ENCODE data around the gene TUBA4A. TPM values are rescaled to one million over a fixed set of nuclear protein-coding genes. Genes with fewer than 3 reads are reported as not detected.

The TUBA4A gene
- total RNA-seq, 1 experiment from 2014 or later, result 197 TPM

DNA sequence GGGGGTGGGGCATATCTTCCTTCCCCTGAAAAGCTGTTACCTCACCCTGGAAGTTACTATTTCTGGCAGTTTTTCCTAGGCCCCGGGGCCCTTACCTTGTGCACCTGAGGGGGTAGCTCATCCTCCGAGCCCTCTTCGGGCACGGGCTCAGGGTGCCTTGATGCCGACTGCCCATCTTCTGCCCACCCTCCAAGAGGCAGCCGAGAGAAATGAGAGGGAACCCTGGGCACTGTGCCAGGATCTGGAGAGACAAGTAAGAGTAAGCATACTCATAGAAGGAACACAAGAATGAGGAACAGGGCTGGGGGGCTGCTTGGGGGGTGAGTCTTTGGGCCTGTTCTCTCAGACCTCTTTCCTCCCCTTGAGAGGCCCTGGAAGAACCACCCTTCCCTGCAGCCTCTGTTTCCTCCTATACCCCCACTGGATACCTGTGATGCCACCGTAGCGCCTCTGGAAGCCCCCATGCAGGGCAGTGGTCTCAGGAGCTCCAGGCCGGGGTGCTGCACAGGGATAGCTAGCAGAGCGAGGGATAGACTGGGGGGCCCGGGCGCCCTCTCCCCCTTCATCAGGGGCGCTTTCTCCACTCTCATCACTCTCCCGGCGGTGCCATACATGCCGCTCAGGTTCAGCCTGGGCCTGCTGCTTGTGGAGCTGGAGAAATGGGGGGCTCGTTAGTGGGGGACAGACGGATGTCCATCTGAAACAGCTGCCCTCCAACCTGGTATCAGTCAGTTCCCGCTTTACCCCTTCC, 32.9 kb downstream of the TUBA4A start:
- H3K36me3 ChIP-seq, result peaks cover 4% of the 10 kb centered on the region; the same call in 1 of the 2 replicates
- no peak for DNase-seq
- H3K4me1 ChIP-seq, result peaks cover 6% of the 10 kb centered on the region
- H3K27ac ChIP-seq, result no peak overlapping the region
- H3K27me3 ChIP-seq, result no peaks in the 10 kb centered on the region
- no peaks in the 10 kb centered on the region for H3K9me3 ChIP-seq (replicated peaks)
- H3K4me3 ChIP-seq, result no peak overlapping the region

DNA sequence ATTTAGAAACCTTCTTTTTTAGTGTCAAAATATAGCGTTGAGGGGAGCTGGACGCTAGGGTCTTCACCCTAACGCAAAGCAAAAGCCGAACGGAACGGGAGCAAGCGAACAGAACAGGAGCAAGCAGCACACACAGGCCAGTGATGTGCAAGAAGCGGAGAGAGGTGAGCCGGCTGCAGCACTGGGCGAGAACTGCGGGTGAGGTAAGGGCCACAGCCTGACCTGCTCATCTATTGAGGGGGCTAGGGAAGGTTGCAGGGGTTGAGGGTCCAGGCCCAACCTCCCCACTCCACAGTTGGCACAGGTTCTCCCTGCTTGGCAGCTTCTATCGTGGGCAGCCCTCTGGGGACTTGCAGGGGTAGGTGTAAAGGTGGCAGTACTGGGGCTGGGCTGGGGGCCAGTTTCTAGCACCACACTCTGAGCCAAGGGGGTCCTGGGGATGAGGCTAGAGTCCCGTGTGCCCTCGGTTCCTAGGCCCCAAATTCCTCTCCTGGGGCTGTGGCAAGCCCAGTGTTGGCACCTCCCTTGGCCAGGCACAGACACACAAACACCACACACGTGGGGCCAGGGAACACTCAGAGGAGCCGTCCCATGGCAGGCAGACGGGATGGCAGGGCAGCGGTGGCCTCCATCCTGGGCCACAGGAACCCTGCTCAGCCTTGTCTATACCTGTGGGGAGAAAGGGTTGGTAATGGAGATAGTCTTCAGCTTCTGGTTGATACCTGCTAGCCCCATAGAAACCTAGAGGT, 33.8 kb downstream of the TUBA4A start:
- peaks cover 6% of the 10 kb centered on the region for H3K4me1 ChIP-seq
- H3K9me3 ChIP-seq (replicated peaks), result no peaks in the 10 kb centered on the region
- no peak overlapping the region for H3K4me3 ChIP-seq
- H3K27ac ChIP-seq, result no peak overlapping the region
- H3K27me3 ChIP-seq, result no peaks in the 10 kb centered on the region
- DNase-seq, result no peak
- peaks cover 7% of the 10 kb centered on the region for H3K36me3 ChIP-seq

DNA sequence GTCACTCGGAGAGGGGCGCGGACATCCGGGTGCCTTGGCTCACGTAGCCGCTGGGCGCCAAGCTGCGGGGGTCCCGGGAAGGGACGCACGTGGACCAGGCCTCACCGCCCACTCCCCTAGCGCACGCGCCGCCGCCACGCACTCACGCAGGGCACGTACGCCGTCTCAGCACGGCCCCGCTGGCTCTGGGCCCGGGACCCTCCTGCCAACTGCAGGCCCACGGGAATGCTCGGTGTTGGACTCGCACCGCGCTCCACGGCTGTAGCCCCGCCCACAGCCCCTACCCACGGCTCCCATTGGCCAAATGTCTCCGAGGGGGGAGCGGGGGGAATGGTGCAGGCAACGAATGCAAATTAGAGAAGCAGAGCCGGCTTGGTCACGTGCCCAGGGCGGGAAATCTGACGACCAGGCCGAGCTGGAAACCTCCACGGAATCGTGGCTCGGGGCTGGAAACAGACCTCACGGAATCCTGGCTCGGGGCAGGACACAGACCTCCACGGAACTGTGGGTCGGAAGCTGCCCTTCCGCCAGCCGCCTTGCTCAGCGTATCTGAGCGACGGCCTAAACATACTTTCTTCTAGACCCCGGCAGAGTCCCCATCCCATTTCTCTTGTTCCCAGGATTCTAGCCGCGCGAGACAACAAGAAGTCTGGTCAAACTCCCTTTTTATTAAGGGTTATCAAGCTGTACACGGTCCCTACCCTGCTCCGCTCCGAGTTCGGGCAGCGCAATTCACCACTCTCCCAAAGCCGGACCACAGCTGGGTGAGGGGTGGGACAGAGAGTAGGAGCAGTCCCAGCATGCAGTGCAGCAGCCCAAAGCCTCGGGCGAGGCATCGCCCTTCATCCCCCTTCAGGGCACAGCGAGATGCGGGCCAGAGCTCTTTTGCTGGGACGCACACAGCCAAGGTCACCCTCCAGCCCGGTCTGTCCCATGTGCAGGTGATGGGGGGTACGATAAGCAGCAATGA, 34.7 kb downstream of the TUBA4A start, which contains the start of gene ABCB6:
TSS of gene ABCB6 (minus strand) at position 227 of the 970 bp plus-strand sequence. CDS start 285 bp downstream, outside the sequence.
- H3K27me3 ChIP-seq, result no peaks in the 10 kb centered on the region
- peak within 1 kb of the TSS; percentile 61 for H3K4me3 ChIP-seq
- no peaks in the 10 kb centered on the region for H3K9me3 ChIP-seq (replicated peaks)
- H3K4me1 ChIP-seq, result peaks cover 6% of the 10 kb centered on the region
- peak; percentile 97 to 98 for DNase-seq
- peak within 1 kb of the TSS; percentile 80 for H3K27ac ChIP-seq
- H3K36me3 ChIP-seq, result peaks cover 14% of the 10 kb centered on the region

DNA sequence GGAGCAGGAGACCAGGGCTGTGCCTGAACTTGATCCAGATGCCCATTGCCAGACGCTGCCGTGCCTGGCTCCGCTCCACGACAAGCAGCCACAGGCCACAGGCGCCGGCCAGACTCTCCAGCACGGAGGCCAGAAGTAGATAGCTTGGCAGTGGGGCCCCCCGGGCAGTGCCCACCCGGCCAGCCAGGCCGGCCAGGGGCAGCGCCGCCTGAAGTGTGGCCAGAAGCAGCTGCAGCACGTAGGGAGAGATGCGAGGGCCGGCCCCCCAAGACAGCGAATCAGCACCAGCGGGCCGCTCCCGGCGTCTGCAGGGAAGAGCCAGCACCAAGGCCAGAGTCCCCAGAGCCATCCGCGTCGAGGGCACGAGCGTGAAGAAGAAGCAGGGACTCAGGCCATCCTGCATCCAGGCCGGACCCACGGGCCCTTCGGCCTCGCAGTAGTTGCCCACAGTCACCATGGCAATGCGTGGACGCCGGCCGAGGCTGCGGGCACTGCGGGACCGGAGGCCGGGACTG, 35.4 kb downstream of the TUBA4A start:
- peak overlapping the region; percentile 80 for H3K27ac ChIP-seq
- DNase-seq, result peak; percentile 76 to 79
- H3K4me1 ChIP-seq, result peaks cover 6% of the 10 kb centered on the region
- H3K4me3 ChIP-seq, result peak overlapping the region; percentile 61
- no peaks in the 10 kb centered on the region for H3K9me3 ChIP-seq (replicated peaks)
- H3K36me3 ChIP-seq, result peaks cover 22% of the 10 kb centered on the region
- no peaks in the 10 kb centered on the region for H3K27me3 ChIP-seq

DNA sequence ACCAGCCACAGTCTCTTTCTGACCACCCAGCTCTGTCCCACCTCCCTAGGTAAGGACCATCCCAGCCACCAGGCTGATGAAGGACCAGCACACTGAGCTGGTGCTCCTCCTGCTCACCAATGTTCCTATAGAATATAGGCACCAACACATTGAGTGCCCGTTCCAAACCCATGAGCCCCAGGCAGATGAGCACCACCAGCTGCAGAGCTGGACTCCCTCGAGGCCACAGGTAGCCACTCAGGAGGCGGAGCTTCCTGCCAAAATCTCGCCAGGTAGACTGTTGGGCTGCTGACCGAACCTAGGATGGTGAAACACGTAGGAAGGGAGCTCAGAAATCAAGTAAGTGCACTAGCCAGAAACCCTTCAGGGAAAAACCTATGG, 37.2 kb downstream of the TUBA4A start:
- Histone ChIP-seq H3K27me3 (no peaks in the 10 kb centered on the region), H3K4me3 (no peak overlapping the region), H3K4me1 (peaks cover 6% of the 10 kb centered on the region), H3K27ac (no peak overlapping the region), H3K9me3 (replicated peaks) (no peaks in the 10 kb centered on the region), H3K36me3 (peaks cover 30% of the 10 kb centered on the region)
- no peak for DNase-seq

DNA sequence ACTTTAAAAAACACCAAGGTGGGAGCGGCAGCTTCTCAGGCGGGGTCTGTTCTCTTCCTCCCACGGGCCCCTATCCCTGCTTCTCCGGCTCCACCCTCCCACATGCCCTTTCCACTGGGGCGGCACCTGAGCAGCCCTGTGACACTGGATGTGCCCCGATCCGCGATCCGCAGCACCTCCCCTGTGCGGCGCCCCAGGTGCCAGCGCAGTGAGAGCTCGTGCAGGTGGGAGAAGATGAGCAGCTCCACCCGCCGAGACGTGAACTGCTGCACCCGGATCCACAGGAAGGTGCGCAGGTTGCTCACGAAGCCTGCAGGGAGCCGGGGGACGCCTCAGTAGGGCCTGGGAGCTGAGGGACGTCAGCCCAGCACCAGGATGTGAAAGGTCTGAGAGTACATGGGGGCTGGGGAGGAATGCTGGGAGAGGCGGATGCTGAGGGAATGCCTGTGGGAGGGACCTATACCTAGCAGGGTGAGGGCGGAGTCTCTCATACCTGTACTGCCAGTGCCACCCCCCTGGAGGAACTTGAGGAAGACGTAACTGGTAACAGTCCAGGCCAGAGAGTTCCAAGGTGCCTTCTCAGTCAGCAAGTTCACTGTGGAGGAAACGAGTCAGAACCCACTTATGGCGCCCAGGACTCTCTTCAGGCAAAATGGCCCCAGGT, 37.7 kb downstream of the TUBA4A start:
- Histone ChIP-seq H3K9me3 (replicated peaks) (no peaks in the 10 kb centered on the region), H3K4me3 (no peak overlapping the region), H3K27me3 (no peaks in the 10 kb centered on the region), H3K27ac (no peak overlapping the region), H3K4me1 (peaks cover 6% of the 10 kb centered on the region), H3K36me3 (peaks cover 30% of the 10 kb centered on the region)
- DNase-seq, result no peak

DNA sequence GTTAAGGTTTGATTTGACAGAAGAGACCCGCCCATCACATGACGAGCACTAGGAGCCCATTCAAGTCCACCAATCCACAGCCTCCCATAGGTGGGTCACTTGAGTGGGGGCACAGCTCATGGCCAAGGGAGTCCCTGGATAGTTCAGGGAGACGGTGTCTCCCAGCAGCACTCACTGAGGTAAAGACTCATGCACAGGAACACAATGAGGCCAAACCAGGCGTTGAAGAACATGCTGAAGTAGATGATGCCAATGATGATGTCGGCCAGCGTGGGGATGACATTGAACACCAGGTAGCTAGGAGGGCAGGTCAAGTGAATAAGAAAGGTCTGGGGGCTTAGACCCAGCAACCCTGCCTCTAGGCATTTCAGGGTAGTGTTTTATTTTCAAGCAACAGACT, 38.9 kb downstream of the TUBA4A start:
- Histone ChIP-seq H3K4me1 (peaks cover 6% of the 10 kb centered on the region), H3K4me3 (no peak overlapping the region), H3K27me3 (no peaks in the 10 kb centered on the region), H3K27ac (no peak overlapping the region), H3K9me3 (replicated peaks) (no peaks in the 10 kb centered on the region), H3K36me3 (peaks cover 28% of the 10 kb centered on the region)
- no peak for DNase-seq

DNA sequence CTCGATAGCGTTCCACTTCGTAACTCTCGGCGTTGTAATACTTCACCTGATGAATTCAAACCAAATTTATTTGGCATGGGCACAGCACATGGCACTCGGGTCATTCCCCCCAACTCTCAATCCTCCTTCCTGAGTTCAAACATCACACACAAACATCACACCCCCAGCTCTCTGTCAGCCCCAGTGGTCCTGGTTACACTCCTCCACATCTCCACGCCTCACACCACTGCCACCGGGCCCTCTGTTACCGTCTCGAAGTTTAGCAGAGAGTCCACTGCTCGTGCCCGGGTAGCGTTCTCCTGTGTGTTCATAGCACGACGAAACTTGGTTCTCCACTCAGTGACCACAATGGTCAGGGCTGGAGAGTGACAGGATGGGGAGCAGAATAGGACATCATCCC, 39.6 kb downstream of the TUBA4A start:
- no peak for DNase-seq
- Histone ChIP-seq H3K27ac (no peak overlapping the region), H3K4me3 (no peak overlapping the region), H3K36me3 (peaks cover 28% of the 10 kb centered on the region), H3K27me3 (no peaks in the 10 kb centered on the region), H3K9me3 (replicated peaks) (no peaks in the 10 kb centered on the region), H3K4me1 (no peaks in the 10 kb centered on the region; the same call in 1 of the 2 replicates)

DNA sequence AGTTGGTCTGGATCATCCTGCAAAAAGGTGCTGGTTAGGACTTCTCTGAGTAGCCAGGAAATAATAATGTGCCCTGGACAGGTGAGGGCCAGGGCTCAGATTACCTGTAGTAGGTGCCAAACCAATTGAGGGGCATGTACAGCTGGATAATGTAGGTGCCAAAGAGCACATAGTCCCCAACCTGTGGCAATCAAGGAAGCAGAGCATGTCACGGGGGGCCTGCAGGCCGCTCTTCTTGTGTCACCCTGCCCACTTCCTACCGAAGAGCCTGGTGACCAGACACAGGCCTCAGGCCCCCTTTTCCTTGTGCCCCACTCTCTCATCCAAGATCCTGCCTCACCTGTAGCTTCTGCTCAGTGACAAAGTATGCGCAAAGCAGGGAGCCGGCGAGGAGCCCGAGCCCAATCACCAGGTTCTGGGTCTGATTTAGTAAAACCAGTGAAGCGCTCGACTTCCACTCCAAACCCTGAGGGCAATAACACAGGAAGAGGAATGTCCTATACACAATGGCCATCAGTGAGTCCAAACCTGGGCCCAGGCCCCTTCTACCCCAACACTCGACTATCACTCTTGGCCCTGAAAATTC, 40.1 kb downstream of the TUBA4A start:
- Histone ChIP-seq H3K27me3 (no peaks in the 10 kb centered on the region), H3K9me3 (replicated peaks) (no peaks in the 10 kb centered on the region), H3K27ac (no peak overlapping the region), H3K4me3 (no peak overlapping the region), H3K36me3 (peaks cover 30% of the 10 kb centered on the region), H3K4me1 (no peaks in the 10 kb centered on the region; the same call in 1 of the 2 replicates)
- DNase-seq, result no peak

DNA sequence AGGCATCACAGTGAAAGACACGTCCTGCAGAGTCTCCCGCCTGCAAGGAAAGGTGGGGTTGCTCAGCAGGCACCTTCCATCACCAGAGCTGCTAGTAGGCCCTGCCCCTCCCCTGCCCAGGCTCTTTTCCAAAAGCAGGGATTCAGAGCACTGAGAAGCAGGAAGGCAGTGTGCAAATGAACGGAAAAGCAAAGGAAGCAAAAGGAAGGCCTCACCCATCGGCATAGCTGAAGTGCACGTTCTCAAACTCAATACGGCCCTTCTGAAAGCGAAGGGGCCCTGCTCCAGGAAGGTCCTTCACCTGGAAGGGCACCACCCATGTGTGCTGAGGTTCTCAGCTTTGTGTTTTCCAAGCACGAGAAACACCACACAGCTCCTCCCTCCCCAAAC, 40.7 kb downstream of the TUBA4A start:
- Histone ChIP-seq H3K27ac (no peak overlapping the region), H3K9me3 (replicated peaks) (no peaks in the 10 kb centered on the region), H3K36me3 (peaks cover 30% of the 10 kb centered on the region), H3K27me3 (no peaks in the 10 kb centered on the region), H3K4me1 (no peaks in the 10 kb centered on the region; the same call in 1 of the 2 replicates), H3K4me3 (no peak overlapping the region)
- no peak for DNase-seq

DNA sequence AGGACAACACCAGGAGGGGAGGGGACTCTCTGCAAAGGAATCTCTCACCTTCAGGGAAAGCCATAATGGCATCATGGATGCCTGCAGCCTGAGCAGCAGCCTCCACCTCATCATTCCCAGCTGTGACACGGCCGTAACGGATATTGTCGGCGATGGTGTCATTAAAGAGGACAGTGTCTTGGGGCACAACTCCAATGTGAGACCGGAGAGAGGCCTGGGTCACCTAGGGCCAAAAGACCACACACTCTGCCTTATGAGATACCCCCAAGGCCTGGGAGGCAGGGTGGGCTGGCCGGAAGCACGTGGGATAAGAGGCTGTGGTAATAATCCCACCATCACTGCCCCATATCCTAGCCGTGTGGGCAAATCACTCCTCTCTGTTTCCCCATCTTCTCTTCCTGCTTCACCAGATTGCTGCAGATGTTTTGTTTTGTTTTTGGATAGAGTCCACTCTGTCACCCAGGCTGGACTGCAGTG, 42.8 kb downstream of the TUBA4A start:
- H3K36me3 ChIP-seq, result peaks cover 30% of the 10 kb centered on the region
- no peak for DNase-seq
- H3K27me3 ChIP-seq, result no peaks in the 10 kb centered on the region
- H3K4me1 ChIP-seq, result no peaks in the 10 kb centered on the region
- H3K27ac ChIP-seq, result no peak overlapping the region
- H3K9me3 ChIP-seq (replicated peaks), result no peaks in the 10 kb centered on the region
- no peak overlapping the region for H3K4me3 ChIP-seq

DNA sequence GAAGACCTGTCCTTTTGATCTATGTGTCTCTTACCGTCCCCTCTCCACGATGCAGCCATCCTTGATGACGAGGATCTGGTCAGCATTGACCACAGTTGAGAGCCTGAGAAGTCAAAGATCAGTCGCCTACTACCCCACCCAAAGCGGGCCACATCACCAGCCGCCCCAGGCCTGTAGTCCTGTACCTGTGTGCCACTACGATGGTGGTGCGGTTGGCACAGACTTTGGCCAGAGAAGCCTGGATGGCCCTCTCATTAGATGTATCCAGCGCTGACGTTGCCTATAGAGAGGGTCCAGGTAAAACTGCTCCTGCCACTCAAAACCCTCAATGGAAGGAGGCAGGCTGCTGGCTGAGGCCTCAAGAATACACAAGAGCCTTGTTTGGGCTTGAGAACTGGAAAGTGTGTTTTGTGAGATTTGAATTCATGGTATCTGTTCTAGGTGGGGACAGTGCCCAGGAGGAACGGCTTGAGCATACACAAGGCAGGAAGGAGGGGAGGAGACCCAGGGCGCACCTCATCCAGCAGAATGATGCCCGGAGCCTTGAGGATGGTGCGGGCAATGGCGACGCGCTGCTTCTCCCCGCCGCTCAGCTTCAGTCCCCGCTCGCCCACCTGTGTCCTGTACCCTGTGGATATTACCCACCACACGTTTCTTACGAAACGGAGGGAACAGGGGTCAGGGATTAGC, 43.4 kb downstream of the TUBA4A start:
- no peaks in the 10 kb centered on the region for H3K4me1 ChIP-seq
- H3K4me3 ChIP-seq, result no peak overlapping the region
- no peak overlapping the region for H3K27ac ChIP-seq
- peaks cover 30% of the 10 kb centered on the region for H3K36me3 ChIP-seq
- no peaks in the 10 kb centered on the region for H3K27me3 ChIP-seq
- DNase-seq, result no peak
- H3K9me3 ChIP-seq (replicated peaks), result no peaks in the 10 kb centered on the region
